Mucosa of rectum (tissue), 2 donors: ENCODE results near the gene RRAGC.
"Not testable (repeated sequence)": the region's sequence is repeated elsewhere in the genome, so short reads cannot be mapped to it uniquely, and the experiment has no call there.

Source experiments
- H3K27ac ChIP-seq, 2 donors: one replicate each; pipeline ENCODE4 v1.7.0; 2013; ENCODE audit warnings: inconsistent platforms in 2 of 2, low read depth in 2 of 2, low read length in 2 of 2
- H3K27me3 ChIP-seq, 2 donors: one replicate each; pipeline ENCODE4 v1.7.0; 2013; ENCODE audit warnings: low read length in 2 of 2; ENCODE audit not compliant: control insufficient read depth in 2 of 2, insufficient read depth in 2 of 2
- H3K36me3 ChIP-seq, 2 donors: one replicate each; pipeline ENCODE4 v1.7.0; 2013; ENCODE audit warnings: low read length in 2 of 2; ENCODE audit not compliant: control insufficient read depth in 2 of 2, insufficient read depth in 2 of 2
- H3K4me1 ChIP-seq, 2 donors: one replicate each; pipeline ENCODE4 v1.7.0; 2013; ENCODE audit warnings: low read length in 2 of 2, mild to moderate bottlenecking in 1 of 2; ENCODE audit not compliant: control insufficient read depth in 2 of 2, insufficient read depth in 2 of 2
- H3K4me3 ChIP-seq, 2 donors: one replicate each; pipeline ENCODE4 v1.7.0; 2013; ENCODE audit warnings: low read length in 2 of 2
- H3K9ac ChIP-seq, 2 donors: one replicate each; pipeline ENCODE4 v1.7.0; 2013; ENCODE audit warnings: low read length in 2 of 2, low read depth in 1 of 2, mild to moderate bottlenecking in 1 of 2
- H3K9me3 ChIP-seq, 2 donors: one replicate each; pipeline ENCODE4 v1.7.0; 2013; ENCODE audit warnings: low read length in 2 of 2; ENCODE audit not compliant: control insufficient read depth in 2 of 2
- donor health status: healthy.
- donor health status: Normal muscosa, but diverticular disease.

Gene RRAGC

GRCh38 chr1:38860454-38860795 lies 853 bp upstream of the RRAGC start:
- Histone ChIP-seq H3K27ac (peak overlapping the region in 1 of 2 donors; percentile 70), H3K4me1 (peaks cover 15 to 25% of the 10 kb centered on the region in 2 donors), H3K9me3 (no peaks in the 10 kb centered on the region), H3K36me3 (peaks cover 15 to 18% of the 10 kb centered on the region in 2 donors), H3K9ac (peak overlapping the region; percentile 81 to 95), H3K27me3 (no peaks in the 10 kb centered on the region), H3K4me3 (peak overlapping the region; percentile 89 to 94)

- no peaks in the 10 kb centered on the region for H3K27me3 ChIP-seq
- H3K36me3 ChIP-seq, result peaks cover 18 to 24% of the 10 kb centered on the region in 2 donors
- peaks cover 15 to 25% of the 10 kb centered on the region in 2 donors for H3K4me1 ChIP-seq
- H3K4me3 ChIP-seq, result peak overlapping the region; percentile 77 to 86
- no peaks in the 10 kb centered on the region for H3K9me3 ChIP-seq
- peak overlapping the region; percentile 76 to 86 for H3K9ac ChIP-seq
- H3K27ac ChIP-seq, result peak overlapping the region; percentile 85 to 88
These were observed 575 bp downstream of the RRAGC start for GRCh38 chr1:38858833-38859560.

GRCh38 chr1:38852780-38853179 lies 6.8 kb downstream of the RRAGC start:
- H3K9me3 ChIP-seq, result no peaks in the 10 kb centered on the region
- H3K27me3 ChIP-seq, result no peaks in the 10 kb centered on the region
- peaks cover 46 to 47% of the 10 kb centered on the region in 2 donors for H3K36me3 ChIP-seq
- no peak overlapping the region for H3K4me3 ChIP-seq
- no peak overlapping the region for H3K9ac ChIP-seq
- H3K27ac ChIP-seq, result no peak overlapping the region
- peaks cover under 1 to 5% of the 10 kb centered on the region in 2 donors for H3K4me1 ChIP-seq

- no peak overlapping the region for H3K4me3 ChIP-seq
- no peaks in the 10 kb centered on the region for H3K9me3 ChIP-seq
- H3K27ac ChIP-seq, result no peak overlapping the region
- no peak overlapping the region for H3K9ac ChIP-seq
- H3K4me1 ChIP-seq, result no peaks in the 10 kb centered on the region
- peaks cover 38 to 44% of the 10 kb centered on the region in 2 donors for H3K36me3 ChIP-seq
- H3K27me3 ChIP-seq, result no peaks in the 10 kb centered on the region
These were observed 11.5 kb downstream of the RRAGC start for GRCh38 chr1:38848071-38848470.

GRCh38 chr1:38846210-38846609 lies 13.4 kb downstream of the RRAGC start:
- H3K27me3 ChIP-seq, result no peaks in the 10 kb centered on the region
- peaks cover 31% of the 10 kb centered on the region in 2 donors for H3K36me3 ChIP-seq
- no peak overlapping the region for H3K27ac ChIP-seq
- H3K4me1 ChIP-seq, result no peaks in the 10 kb centered on the region
- no peak overlapping the region for H3K4me3 ChIP-seq
- H3K9ac ChIP-seq, result no peak overlapping the region
- H3K9me3 ChIP-seq, result no peaks in the 10 kb centered on the region

GRCh38 chr1:38845088-38845487 lies 14.5 kb downstream of the RRAGC start:
- H3K27ac ChIP-seq, H3K27me3 ChIP-seq, H3K4me1 ChIP-seq, H3K9ac ChIP-seq, H3K4me3 ChIP-seq, H3K9me3 ChIP-seq: not testable (repeated sequence)
- peaks cover 31 to 32% of the 10 kb centered on the region in 2 donors for H3K36me3 ChIP-seq

GRCh38 chr1:38840281-38840680 lies 19.3 kb downstream of the RRAGC start:
- no peaks in the 10 kb centered on the region for H3K4me1 ChIP-seq
- no peak overlapping the region for H3K27ac ChIP-seq
- H3K4me3 ChIP-seq, result no peak overlapping the region
- H3K27me3 ChIP-seq, result no peaks in the 10 kb centered on the region
- no peak overlapping the region for H3K9ac ChIP-seq
- H3K36me3 ChIP-seq, result peaks cover 30 to 36% of the 10 kb centered on the region in 2 donors
- H3K9me3 ChIP-seq, result no peaks in the 10 kb centered on the region

- Histone ChIP-seq H3K9ac (no peak overlapping the region), H3K4me3 (no peak overlapping the region), H3K36me3 (peaks cover 30% of the 10 kb centered on the region in 2 donors), H3K27ac (no peak overlapping the region), H3K4me1 (no peaks in the 10 kb centered on the region), H3K27me3 (no peaks in the 10 kb centered on the region), H3K9me3 (no peaks in the 10 kb centered on the region)
These were observed 20.2 kb downstream of the RRAGC start for GRCh38 chr1:38839363-38839762.

- not testable (repeated sequence) for H3K9me3 ChIP-seq, H3K4me1 ChIP-seq, H3K27me3 ChIP-seq, H3K4me3 ChIP-seq, H3K9ac ChIP-seq, H3K27ac ChIP-seq
- H3K36me3 ChIP-seq, result peaks cover 20 to 25% of the 10 kb centered on the region in 2 donors
These were observed 23.3 kb downstream of the RRAGC start for GRCh38 chr1:38836316-38836715.

GRCh38 chr1:38834937-38835827 lies 24.4 kb downstream of the RRAGC start:
- Histone ChIP-seq H3K9ac (no peak overlapping the region), H3K9me3 (no peaks in the 10 kb centered on the region), H3K27ac (no peak overlapping the region), H3K4me3 (no peak overlapping the region), H3K36me3 (peaks cover 13 to 17% of the 10 kb centered on the region in 2 donors), H3K27me3 (peaks cover 2 to 5% of the 10 kb centered on the region in 2 donors), H3K4me1 (no peaks in the 10 kb centered on the region)
